Right renal pelvis (tissue), 4 donors: ENCODE measurements around the gene SULT2B1. TPM values are rescaled to one million over a fixed set of nuclear protein-coding genes. Genes with fewer than 3 reads are reported as not detected.
"Not testable (repeated sequence)": the region's sequence is repeated elsewhere in the genome, so short reads cannot be mapped to it uniquely, and the experiment has no call there.

Experiments used
- DNase-seq, 4 donors: peaks; one replicate each; pipeline ENCODE4 v3.0.0-alpha.2; 2013; ENCODE audit warnings: low read depth in 4 of 4, low spot score in 3 of 4, missing footprints in 1 of 4
- polyA plus RNA-seq, 4 donors: library from polyadenylated mRNA; unstranded; fragments of 120-200 nt; gene quantifications; one replicate each; pipeline ENCODE4 v1.2.1, GENCODE V29; 2013; ENCODE audit not compliant: insufficient read length in 4 of 4

Gene SULT2B1
- under 1 TPM; 0.19 to 0.61 (median 0.38) TPM for polyA plus RNA-seq

- DNase-seq = no peak
These were observed at the start of gene SULT2B1 for GRCh38 chr19:48551437-48552302. Gene SULT2B1, plus strand, starts transcription at chr19:48552172. Its CDS starts 81 bp downstream, at chr19:48552253.

GRCh38 chr19:48502350-48503018, 49.5 kb upstream of the SULT2B1 start:
- no peak for DNase-seq

DNA sequence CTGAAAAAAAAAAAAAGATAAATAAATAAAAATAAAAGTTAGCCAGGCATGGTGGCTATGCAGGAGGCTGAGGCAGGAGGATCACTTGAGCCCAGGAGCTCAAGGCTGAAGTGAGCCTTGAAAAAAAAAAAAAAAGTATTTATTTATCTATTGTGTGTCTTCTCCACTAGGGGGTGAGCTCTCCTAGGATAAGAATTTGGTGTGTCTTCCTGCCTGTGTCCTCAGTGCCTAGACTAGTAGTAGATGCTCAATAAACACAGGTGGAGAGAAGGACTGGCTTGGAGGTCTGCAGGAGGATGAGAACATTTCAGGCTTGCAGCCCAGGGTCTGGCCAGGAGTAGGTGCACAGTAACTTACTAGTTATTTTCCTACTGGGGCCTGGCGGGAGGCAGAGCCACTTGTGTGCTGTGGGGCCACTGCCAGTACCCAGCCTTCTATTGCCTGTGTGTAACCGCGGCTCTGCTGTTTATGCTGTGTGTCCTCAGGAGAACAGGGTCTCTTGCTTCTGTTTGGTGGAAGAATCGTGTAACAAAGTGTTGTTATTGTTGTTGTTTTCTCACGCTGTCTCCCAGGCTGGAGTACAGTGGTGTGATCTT, 45.7 kb upstream of the SULT2B1 start:
- DNase-seq = no peak

- DNase-seq = no peak
These were observed 44.0 kb upstream of the SULT2B1 start for GRCh38 chr19:48507911-48508439.

DNA sequence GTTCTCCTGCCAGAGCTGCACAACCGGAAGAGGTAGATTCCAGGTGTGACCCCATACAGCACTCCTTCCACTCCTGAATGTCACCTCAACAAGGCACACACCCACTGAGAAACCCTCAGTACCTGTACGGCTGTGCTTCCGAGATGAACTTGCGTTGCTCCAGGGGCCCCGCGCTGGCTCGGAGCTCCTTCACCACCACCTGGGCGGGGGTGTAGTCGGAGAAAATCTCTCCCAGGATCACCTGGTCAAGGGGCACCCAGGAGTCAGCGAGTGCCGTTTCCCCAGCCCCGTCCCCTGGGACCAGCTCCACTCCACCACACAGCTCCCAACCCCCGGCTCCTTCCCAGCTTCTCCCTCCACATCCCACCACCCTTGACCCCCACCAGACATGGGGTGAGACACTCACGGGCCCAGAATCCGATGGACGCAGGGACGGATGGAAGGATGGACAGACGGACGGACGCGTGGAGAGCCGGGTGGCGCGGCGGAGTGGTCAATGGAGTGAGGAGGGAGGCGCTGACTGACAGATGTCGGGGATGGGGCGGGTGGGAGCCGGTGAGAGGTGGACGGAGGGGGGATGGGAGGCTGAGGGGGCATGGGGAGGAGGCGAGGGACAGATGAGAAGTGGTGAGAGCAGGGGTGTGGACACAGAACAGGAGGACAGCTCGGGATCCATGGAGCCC, 43.1 kb upstream of the SULT2B1 start:
- no peak for DNase-seq

GRCh38 chr19:48509467-48510194, 42.3 kb upstream of the SULT2B1 start:
- no peak for DNase-seq

DNA sequence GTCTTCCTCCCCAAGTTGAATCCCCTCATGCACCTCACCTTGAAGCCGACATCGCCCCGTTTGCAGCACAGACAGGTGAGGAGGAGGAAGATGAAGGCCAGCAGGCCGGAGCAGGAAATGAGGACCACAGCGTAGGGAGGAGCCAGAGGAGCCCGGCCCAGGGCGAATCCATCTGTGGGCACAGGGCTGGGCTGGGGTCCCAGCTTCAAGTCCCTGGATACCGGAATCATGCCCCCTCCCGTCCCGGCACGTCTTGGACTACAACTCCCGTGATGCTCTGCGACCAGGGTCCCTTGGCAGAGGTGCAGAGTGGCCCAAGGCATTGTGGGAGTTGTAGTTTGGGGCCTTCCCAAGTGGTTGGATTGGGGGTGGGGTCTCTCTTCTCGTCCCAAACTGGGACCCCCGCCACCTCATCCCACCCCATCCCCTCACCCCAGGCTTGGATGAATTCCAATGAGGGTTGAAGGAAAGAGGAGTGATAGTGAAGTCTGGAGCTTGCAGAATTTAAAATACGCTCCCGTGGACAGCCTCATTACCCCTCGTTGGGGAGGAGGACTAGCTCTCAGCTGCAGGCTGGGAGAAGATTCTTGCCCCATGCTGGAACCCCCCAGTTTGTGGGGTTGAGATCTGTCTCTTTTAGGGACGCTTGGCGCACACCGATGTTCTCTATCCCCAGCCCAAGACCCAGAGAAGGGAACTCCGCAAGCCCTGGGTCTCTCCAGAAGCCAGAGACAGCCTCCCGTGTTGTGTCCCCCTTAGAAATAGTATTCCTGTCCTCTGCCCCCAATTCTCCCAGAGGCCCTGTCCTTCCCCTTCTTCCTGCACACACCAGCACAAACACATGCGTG, 41.3 kb upstream of the SULT2B1 start:
- DNase-seq = no peak

DNA sequence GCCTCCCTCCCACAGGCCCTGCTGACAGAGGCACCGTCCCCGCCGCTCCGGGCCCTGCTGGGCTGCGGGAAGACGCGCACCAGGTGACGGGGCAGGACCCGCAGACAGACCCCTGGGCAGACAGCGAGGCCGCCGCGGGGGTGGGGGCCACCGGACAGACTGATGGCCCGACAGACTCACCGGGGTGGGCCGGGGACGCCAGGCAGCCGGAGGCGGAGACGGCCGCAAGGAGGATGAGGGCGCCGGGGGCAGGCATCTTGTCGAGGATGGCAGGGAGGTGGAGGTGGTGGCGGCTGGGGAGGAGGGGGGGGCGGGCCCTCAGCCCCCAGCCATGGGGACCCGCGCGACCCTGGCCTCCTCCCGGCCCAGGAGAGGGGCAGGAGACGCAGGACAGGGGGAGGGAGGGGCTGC, 40.6 kb upstream of the SULT2B1 start:
- no peak for DNase-seq

- DNase-seq = no peak
These were observed 40.0 kb upstream of the SULT2B1 start, which contains the start of gene LMTK3 for GRCh38 chr19:48511800-48512503. Gene LMTK3, minus strand, starts transcription at chr19:48511835. Its CDS starts 259 bp downstream, at chr19:48511576.

DNA sequence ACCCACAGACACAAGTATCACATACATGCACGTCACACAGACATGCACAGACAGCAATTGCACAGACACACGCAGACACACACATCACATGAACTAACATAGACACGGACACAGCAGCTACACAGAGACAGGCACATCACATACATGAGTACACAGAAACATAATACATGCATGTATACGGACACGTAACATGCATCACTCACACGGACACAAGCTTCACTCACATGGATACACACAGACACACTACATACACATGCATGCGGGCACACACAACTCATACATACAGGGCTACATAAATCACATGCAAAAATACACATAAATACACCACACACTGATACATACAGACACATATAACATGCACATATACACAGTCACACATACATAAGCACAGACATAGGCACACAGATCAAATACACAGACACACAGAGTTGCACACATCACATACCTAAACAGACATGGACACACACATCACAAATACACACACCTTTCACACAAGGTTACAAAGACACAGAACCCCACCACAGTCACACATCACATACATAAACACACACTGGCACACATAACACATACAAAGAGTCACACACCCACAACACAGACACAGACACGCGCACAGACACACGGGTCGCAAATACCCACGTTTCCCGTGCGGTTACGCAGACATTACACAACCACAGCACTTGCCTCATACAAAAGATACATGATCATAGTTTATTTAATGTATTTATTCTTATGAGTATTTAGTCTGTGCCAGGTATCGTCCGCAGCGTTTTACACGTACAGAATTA, 39.3 kb upstream of the SULT2B1 start:
- no peak for DNase-seq

DNA sequence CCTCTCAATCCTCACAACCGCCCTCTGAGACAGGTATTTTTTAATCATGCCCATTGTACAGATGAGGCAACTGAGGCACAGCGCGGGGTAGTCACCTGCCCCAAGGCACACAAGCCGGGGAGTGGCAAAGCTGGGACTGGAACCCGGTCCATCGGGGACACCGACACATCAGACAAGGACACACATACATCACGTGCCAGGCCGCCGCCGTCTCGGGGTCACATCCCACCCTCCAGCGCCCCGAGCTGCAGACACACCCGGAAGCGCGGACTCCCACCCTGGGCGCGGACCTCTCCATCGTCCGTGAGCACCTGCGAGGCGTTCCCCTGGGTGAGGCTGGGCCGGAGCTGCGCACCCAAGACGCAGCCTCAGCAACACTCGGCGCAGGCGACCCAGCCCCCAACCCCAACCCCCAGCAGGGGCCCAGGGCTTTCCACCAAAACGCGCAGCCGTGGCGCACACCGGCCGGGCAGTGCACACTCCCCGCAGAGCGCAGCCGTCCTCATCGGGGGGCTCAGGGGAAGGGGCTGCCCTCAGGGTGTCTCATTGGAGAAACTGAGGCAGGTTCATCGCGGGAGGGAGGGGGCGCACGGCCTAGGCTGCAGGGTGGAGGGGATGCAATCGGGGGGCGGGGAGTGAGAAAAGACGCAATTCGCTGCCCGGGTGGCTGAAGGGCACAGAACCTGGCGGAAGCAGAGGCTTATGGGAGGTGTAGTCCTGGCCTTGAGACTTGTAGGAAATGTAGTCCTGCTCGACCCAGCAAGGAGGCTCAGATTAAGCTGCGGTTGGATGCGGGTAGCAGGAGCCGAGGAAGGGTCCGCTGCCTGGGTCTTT, 38.5 kb upstream of the SULT2B1 start:
- peak in 1 of 4 donors; percentile 54 for DNase-seq

DNA sequence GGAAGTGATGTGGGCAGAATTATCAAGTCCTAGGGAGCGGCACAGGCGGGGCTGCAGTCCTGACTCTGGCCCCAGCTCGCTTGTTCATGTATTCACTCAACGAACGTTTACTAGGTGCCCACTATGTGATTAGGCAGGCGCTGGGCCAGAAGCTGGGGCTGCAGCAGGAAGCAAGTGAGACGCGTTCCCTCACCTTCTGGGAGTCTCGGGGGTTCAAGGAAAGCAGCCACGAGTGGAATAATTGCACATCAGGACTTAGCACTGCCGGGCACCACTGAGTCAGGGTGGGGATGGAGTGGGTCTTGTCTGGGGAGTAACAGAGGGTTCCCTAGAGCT, 37.9 kb upstream of the SULT2B1 start:
- DNase-seq = no peak

DNA sequence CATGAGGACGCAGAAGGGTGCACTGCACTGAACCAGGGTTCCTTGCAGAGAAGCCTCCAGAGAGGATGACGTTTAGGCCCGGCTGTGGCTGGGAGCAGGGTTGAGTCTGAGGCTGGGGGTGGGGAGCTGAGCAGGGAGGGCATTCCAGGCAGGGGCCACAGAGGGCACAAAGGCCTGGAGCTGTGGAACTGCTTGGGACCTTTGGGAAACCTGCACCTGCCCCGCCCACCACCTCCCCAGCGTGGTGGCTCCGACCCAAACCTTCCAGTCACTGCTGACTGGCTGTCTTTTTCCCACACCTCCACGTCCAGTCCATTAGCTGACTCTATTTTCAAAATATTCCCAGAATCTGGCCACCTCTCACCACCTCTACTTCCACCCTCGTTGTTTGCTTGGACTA, 35.4 kb upstream of the SULT2B1 start:
- DNase-seq = no peak

GRCh38 chr19:48518207-48518606, 33.8 kb upstream of the SULT2B1 start:
- DNase-seq = no peak

GRCh38 chr19:48519426-48519825, 32.5 kb upstream of the SULT2B1 start:
- not testable (repeated sequence) for DNase-seq

GRCh38 chr19:48520134-48520533, 31.8 kb upstream of the SULT2B1 start:
- DNase-seq = no peak

DNA sequence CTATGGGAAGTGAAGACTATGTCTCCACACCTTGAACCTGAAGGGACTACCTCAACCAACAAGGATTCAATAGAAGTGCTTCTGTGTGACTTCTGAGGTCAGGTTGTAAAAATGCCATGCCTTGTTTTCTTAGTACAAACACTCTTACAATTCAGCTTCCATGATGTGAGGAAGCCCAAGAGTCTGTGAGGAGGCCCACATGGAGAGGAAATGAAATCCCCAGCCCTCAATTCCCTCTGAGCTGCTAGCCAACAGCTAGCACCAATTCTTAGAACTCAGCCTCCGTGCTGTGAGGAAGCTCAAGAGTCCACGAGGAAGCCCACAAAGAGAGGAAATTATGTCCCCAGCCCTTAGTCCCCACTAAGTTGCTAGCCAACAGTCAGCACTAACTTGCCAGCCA, 27.8 kb upstream of the SULT2B1 start:
- DNase-seq = no peak
